GM12878 (cell line): Measurements from ENCODE around the gene CYSTM1. TPM values are rescaled to one million over a fixed set of nuclear protein-coding genes. Genes with fewer than 3 reads are reported as not detected.

Experiments
- ATAC-seq: fragments of 200-7000 bp; cut with Tn5 transposase; 3 replicates; pipeline ENCODE4 v1.9.1; 2020; ENCODE audit warnings: mild to moderate bottlenecking, moderate library complexity
- BruUV-seq: library from RNA; stranded (reverse); fragments of 400-500 nt; replicated peaks from 2 replicates; lab custom pipeline; 2021; lab: Mats Ljungman, UMichigan
- CTCF ChIA-PET: fragments of 300-600 bp; sonication (Branson Sonifier 250); formaldehyde crosslinking; extraction: SDS; loops from one replicate; lab custom pipeline; 2021; ENCODE audit warnings: inconsistent platforms; lab: Yijun Ruan, JAX
- POLR2A ChIA-PET: fragments of 350-600 bp; formaldehyde crosslinking; extraction: SDS; loops from one replicate; lab custom pipeline; 2021; ENCODE audit warnings: inconsistent platforms; lab: Charles Lee
- RAD21 ChIA-PET: fragments of 300-600 bp; sonication (Branson Sonifier 250); formaldehyde crosslinking; loops from one replicate; lab custom pipeline; 2023; ENCODE audit warnings: antibody characterized with exemption; ENCODE audit not compliant: unreplicated experiment; lab: Charles Lee
- SMC1A ChIA-PET: fragments of 300-600 bp; sonication (Branson Sonifier 250); formaldehyde crosslinking; loops from one replicate; lab custom pipeline; 2023; ENCODE audit not compliant: unreplicated experiment, uncharacterized antibody; lab: Charles Lee
- DNase-seq: peaks from one replicate; pipeline ENCODE4 v3.0.0-alpha.2; 2011; ENCODE audit warnings: low read depth, low spot score
- FAIRE-seq: peaks from 3 replicates; lab custom pipeline; 2011; peaks lifted over from hg19 to GRCh38; lab: Jason Lieb, UNC
- H2AFZ ChIP-seq: 2 replicates; pipeline ENCODE4 v1.6.0; 2011; ENCODE audit warnings: low read depth, low read length, control low read depth; ENCODE audit not compliant: control insufficient read depth
- H3K27ac ChIP-seq: 2 replicates; pipeline ENCODE4 v1.5.1; 2011; ENCODE audit warnings: control low read depth; ENCODE audit not compliant: control insufficient read depth, insufficient read depth
- H3K27me3 ChIP-seq, 2 experiments: replicated peaks in 1 of 2; 2 replicates each; pipeline versions ENCODE4 v1.6.0 to v1.6.1; 2011; ENCODE audit warnings: low read length in 1 of 2; ENCODE audit not compliant: control insufficient read depth in 2 of 2, insufficient read depth in 2 of 2
- H3K36me3 ChIP-seq, 2 experiments: 2 replicates each; pipeline ENCODE4 v1.5.1; 2011; ENCODE audit warnings: low read length in 1 of 2; ENCODE audit not compliant: control insufficient read depth in 2 of 2, insufficient read depth in 2 of 2
- H3K4me1 ChIP-seq: 2 replicates; pipeline ENCODE4 v1.6.1; 2011; ENCODE audit warnings: mild to moderate bottlenecking, low read length, moderate library complexity, mixed read lengths; ENCODE audit not compliant: control insufficient read depth, insufficient read depth
- H3K4me2 ChIP-seq: 2 replicates; pipeline ENCODE4 v1.6.0; 2011; ENCODE audit warnings: control low read depth; ENCODE audit not compliant: control insufficient read depth, insufficient read depth
- H3K4me3 ChIP-seq: fragments of 200-600 bp; sonication (generic); 2 replicates; pipeline ENCODE4 v1.5.1; 2016
- H3K79me2 ChIP-seq: 2 replicates; pipeline ENCODE4 v1.6.0; 2011; ENCODE audit warnings: low read length; ENCODE audit not compliant: control insufficient read depth, insufficient read depth
- H3K9ac ChIP-seq: 2 replicates; pipeline ENCODE4 v1.8.0; 2011; ENCODE audit warnings: low read length, control low read depth, mixed read lengths; ENCODE audit not compliant: control insufficient read depth, insufficient read depth
- H3K9me3 ChIP-seq: replicated peaks from 3 replicates; pipeline ENCODE4 v1.5.1; 2011; ENCODE audit warnings: mild to moderate bottlenecking, low read length; ENCODE audit not compliant: control insufficient read depth, insufficient read depth
- H4K20me1 ChIP-seq: 2 replicates; pipeline ENCODE4 v1.6.0; 2011; ENCODE audit not compliant: control insufficient read depth, insufficient read depth
- CBFB ChIP-seq: IDR thresholded peaks from 2 replicates; pipeline ENCODE4 v1.6.1; 2016; ENCODE audit warnings: antibody characterized with exemption, low read depth
- CBX3 ChIP-seq: fragments of 200-600 bp; sonication (generic); IDR thresholded peaks from 2 replicates; pipeline ENCODE4 v1.6.1; 2016; ENCODE audit warnings: low read depth, borderline replicate concordance
- ELK1 ChIP-seq: IDR thresholded peaks from 2 replicates; pipeline ENCODE4 v1.6.1; 2012; ENCODE audit warnings: low read depth, low read length, improper control_type of control experiment
- ETV6 ChIP-seq, 2 experiments: fragments of 450-650 bp in 1 of 2; IDR thresholded peaks in 1 of 2; conservative IDR thresholded peaks in 1 of 2; 2 replicates each; pipeline ENCODE4 v1.6.1; 2014; ENCODE audit warnings: antibody characterized with exemption in 1 of 2, borderline replicate concordance in 1 of 2, low read depth in 1 of 2, mild to moderate bottlenecking in 1 of 2, moderate library complexity in 1 of 2
- KAT2A ChIP-seq: conservative IDR thresholded peaks from 2 replicates; pipeline ENCODE4 v1.6.1; 2011; ENCODE audit warnings: low read depth, low read length; ENCODE audit not compliant: control insufficient read depth
- MEF2A ChIP-seq: IDR thresholded peaks from 2 replicates; pipeline ENCODE4 v1.6.1; 2011; ENCODE audit warnings: low read depth, mild to moderate bottlenecking, low read length, moderate library complexity; ENCODE audit not compliant: insufficient read depth
- MEF2B ChIP-seq: fragments of 450-650 bp; IDR thresholded peaks from 2 replicates; pipeline ENCODE4 v1.6.1; 2018; ENCODE audit warnings: mild to moderate bottlenecking, moderate library complexity; ENCODE audit not compliant: partially characterized antibody, poor library complexity, severe bottlenecking
- NR2C1 ChIP-seq: fragments of 450-650 bp; IDR thresholded peaks from 2 replicates; pipeline ENCODE4 v1.6.1; 2017; ENCODE audit warnings: antibody characterized with exemption, mild to moderate bottlenecking, moderate library complexity
- NR2F1 ChIP-seq: fragments of 450-650 bp; conservative IDR thresholded peaks from 2 replicates; pipeline ENCODE4 v1.6.1; 2017; ENCODE audit warnings: mild to moderate bottlenecking
- POU2F2 ChIP-seq: IDR thresholded peaks from 3 replicates; pipeline ENCODE4 v1.6.1; 2011; ENCODE audit warnings: low read depth, mild to moderate bottlenecking, low read length, borderline replicate concordance
- RFX5 ChIP-seq: IDR thresholded peaks from 2 replicates; pipeline ENCODE4 v1.6.1; 2011; ENCODE audit warnings: low read depth, low read length, improper control_type of control experiment
- SIN3A ChIP-seq: IDR thresholded peaks from 2 replicates; pipeline ENCODE4 v1.6.1; 2012; ENCODE audit warnings: low read depth, low read length, improper control_type of control experiment
- SMAD5 ChIP-seq: IDR thresholded peaks from 2 replicates; pipeline ENCODE4 v1.6.1; 2016; ENCODE audit warnings: antibody characterized with exemption, low read depth
- SRF ChIP-seq, 2 experiments: IDR thresholded peaks; 2 replicates each; pipeline ENCODE4 v1.6.1; 2011; ENCODE audit warnings: low read depth in 2 of 2, low read length in 2 of 2, mild to moderate bottlenecking in 1 of 2, moderate library complexity in 1 of 2
- YBX1 ChIP-seq: fragments of 450-650 bp; IDR thresholded peaks from 2 replicates; pipeline ENCODE4 v1.6.1; 2016; ENCODE audit warnings: antibody characterized with exemption
- ZNF217 ChIP-seq: fragments of 450-650 bp; IDR thresholded peaks from 2 replicates; pipeline ENCODE4 v1.6.1; 2017; ENCODE audit warnings: antibody characterized with exemption, mild to moderate bottlenecking
- WGBS: methylation state at CpG from one replicate; pipeline ENCODE4 v1.1.6; 2016; ENCODE audit warnings: low lambda C conversion rate; ENCODE audit not compliant: insufficient replicate concordance, insufficient coverage; ENCODE audit errors: missing lambda C conversion rate; 5-methylcytosine and 5-hydroxymethylcytosine counted together
- in situ Hi-C: fragments of 300-500 bp; cut with MboI; formaldehyde crosslinking; loops from 9 replicates; pipeline ENCODE4 v1.14.3; 2018; ENCODE audit warnings: mixed read lengths
- intact Hi-C: fragments of 100-400 bp; cut with micrococcal nuclease; formaldehyde crosslinking; loops from one replicate; pipeline ENCODE4 v1.14.2; 2022; ENCODE audit not compliant: unreplicated experiment
- polyA plus RNA-seq, 11 experiments: library from polyadenylated mRNA; depleted of rRNA in 4 of 11; unstranded in 6 of 11; stranded (reverse) in 5 of 11; fragments of >200 nt; fragmentation: Nextera tagmentation in 4 of 11; fragmentation: Illumina TruSeq in 1 of 11; extraction: Ambion mirVana in 4 of 11; extraction: Trizol in 1 of 11; gene quantifications; 1 replicate in 1 of 11; 2 replicates in 10 of 11; pipeline versions ENCODE4 v1.2.1 to v1.2.3, GENCODE V29; 2011 to 2016; ENCODE audit warnings: inconsistent platforms in 2 of 11, missing spikeins in 2 of 11, low read depth in 1 of 11
- total RNA-seq, 4 experiments: library from RNA; depleted of rRNA in 3 of 4; stranded (reverse); fragments of >200 nt in 3 of 4; fragmentation: Illumina TruSeq in 1 of 4; extraction: Trizol in 1 of 4; gene quantifications; 2 replicates each; pipeline versions ENCODE4 v1.2.1 to v1.2.3, GENCODE V29; 2013 to 2021
- TF ChIP-seq, protein P1 (sequence below): IDR thresholded peaks from 2 replicates; pipeline ENCODE4 v1.6.1; 2011; ENCODE audit warnings: borderline replicate concordance, low read depth, mild to moderate bottlenecking, moderate library complexity, low read length; ENCODE audit not compliant: insufficient read depth, poor library complexity, severe bottlenecking

Gene CYSTM1
- total and polyA plus RNA-seq, 10 of the 15 experiments (the other 5 are each of a cell fraction or from before 2014, with no cell fraction given): 52.7 to 261 (median 98.7) TPM

DNA sequence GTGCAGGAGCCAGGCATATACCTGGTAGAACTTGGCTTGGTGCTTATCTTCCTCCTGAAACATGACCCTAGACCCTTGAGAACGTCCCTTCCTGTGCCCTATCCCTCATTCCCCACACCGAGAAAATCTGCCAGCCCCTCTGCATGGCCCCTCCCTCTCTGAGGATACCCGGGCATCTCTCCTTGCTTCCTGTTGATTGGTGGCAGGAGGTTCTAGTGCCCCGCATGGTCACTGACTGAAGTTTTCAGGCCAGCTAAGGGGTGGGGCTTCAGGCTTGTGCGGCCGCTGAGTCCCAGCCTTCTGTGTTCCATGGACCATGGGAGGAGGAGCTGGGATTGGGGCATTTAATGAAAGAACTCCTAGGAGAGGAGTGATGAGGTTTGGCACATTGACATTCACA is 26.5 kb upstream of the CYSTM1 start (continued):
- TF ChIP-seq RFX5 (no peak), ZNF217 (no peak), SRF (IDR thresholded peaks at IDR 0.05; ENCODE audit: low read depth in 2 of 2, low read length in 2 of 2) (no peak), CBX3 (no peak)

GRCh38 chr5:140150201-140150600 is 24.8 kb upstream of the CYSTM1 start:
- in situ Hi-C loops (loop anchor here (5.0 kb wide), 1 partner anchor 68 kb away; no protein-coding TSS in a partner anchor), intact Hi-C loops (no loop called here)
- H3K4me2 ChIP-seq: no peak overlapping the region
- H3K79me2 ChIP-seq: no peaks in the 10 kb centered on the region
- no peaks in the 10 kb centered on the region for H3K36me3 ChIP-seq
- no TSS peak for BruUV-seq
- ChIA-PET POLR2A (no interaction called here), RAD21 (interaction anchor here (1.0 to 1.4 kb wide), 2 partner anchors 10 to 74 kb away, joined by 3 to 4 read pairs; no protein-coding TSS in a partner anchor), SMC1A (interaction anchor here (0.6 to 1.5 kb wide), 4 partner anchors 18 to 1350 kb away, joined by 3 to 4 read pairs (median 4); no protein-coding TSS in a partner anchor), CTCF (interaction anchor here (0.6 to 19.8 kb wide), 2 partner anchors 77 to 116 kb away, joined by 3 to 353 read pairs; no protein-coding TSS in a partner anchor)
- H2AFZ ChIP-seq: no peak overlapping the region
- H3K27me3 ChIP-seq: peaks cover 5 to 6% of the 10 kb centered on the region in 2 experiments; a peak in 3 of 4 replicates
- 46% methylated on average over 2 of the region's 2 CpGs for WGBS
- DNase-seq (no peak), FAIRE-seq (no peak), ATAC-seq (no peak)
- no peaks in the 10 kb centered on the region for H3K9me3 ChIP-seq
- peaks cover 4% of the 10 kb centered on the region; the same call in 1 of the 2 replicates for H3K4me1 ChIP-seq
- no peak overlapping the region for H3K9ac ChIP-seq
- TF ChIP-seq MEF2A: no peak
- no peak for TF ChIP-seq SIN3A
- no peak for TF ChIP-seq NR2F1
- TF ChIP-seq ETV6 (conservative IDR thresholded peaks at IDR 0.05 in 1 of 2, IDR thresholded peaks at IDR 0.05 in 1 of 2; ENCODE audit: borderline replicate concordance in 1 of 2, low read depth in 1 of 2): no peak
- no peak for TF ChIP-seq KAT2A
- TF ChIP-seq NR2C1: no peak
- TF ChIP-seq YBX1: no peak
- no peak for TF ChIP-seq MEF2B
- TF ChIP-seq ZNF217: no peak
- no peak for TF ChIP-seq ELK1
- TF ChIP-seq, protein P1, sequence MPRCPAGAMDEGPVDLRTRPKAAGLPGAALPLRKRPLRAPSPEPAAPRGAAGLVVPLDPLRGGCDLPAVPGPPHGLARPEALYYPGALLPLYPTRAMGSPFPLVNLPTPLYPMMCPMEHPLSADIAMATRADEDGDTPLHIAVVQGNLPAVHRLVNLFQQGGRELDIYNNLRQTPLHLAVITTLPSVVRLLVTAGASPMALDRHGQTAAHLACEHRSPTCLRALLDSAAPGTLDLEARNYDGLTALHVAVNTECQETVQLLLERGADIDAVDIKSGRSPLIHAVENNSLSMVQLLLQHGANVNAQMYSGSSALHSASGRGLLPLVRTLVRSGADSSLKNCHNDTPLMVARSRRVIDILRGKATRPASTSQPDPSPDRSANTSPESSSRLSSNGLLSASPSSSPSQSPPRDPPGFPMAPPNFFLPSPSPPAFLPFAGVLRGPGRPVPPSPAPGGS: no peak
- no peak for TF ChIP-seq POU2F2
- TF ChIP-seq SMAD5: no peak
- TF ChIP-seq CBFB: no peak
- H3K4me3 ChIP-seq: no peak overlapping the region
- H4K20me1 ChIP-seq: peaks cover 3% of the 10 kb centered on the region; the same call in 1 of the 2 replicates
- no peak overlapping the region for H3K27ac ChIP-seq
